Testis (tissue), 3 donors: ENCODE measurements around the gene XYLB. TPM values are rescaled to one million over a fixed set of nuclear protein-coding genes. Genes with fewer than 3 reads are reported as not detected.

Experiments
- DNase-seq: peaks from one replicate; pipeline ENCODE4 v3.0.0-alpha.2; 2019
- H3K27ac ChIP-seq, 2 donors: fragments of 200-600 bp; sonication (generic); one replicate each; pipeline ENCODE4 v1.5.1; 2019
- H3K27me3 ChIP-seq: fragments of 200-600 bp; sonication (generic); one replicate; pipeline ENCODE4 v1.5.1; 2019
- H3K36me3 ChIP-seq: fragments of 200-600 bp; sonication (generic); one replicate; pipeline ENCODE4 v1.5.1; 2017; ENCODE audit warnings: low read depth; ENCODE audit errors: missing control alignments
- H3K4me1 ChIP-seq: fragments of 200-600 bp; sonication (generic); one replicate; pipeline ENCODE4 v1.5.1; 2019
- H3K4me3 ChIP-seq, 2 donors: fragments of 200-600 bp; sonication (generic); one replicate each; pipeline ENCODE4 v1.5.1; 2017 to 2019
- H3K9me3 ChIP-seq: fragments of 200-600 bp; sonication (generic); one replicate; pipeline ENCODE4 v1.5.1; 2017
- POLR2A ChIP-seq: fragments of 450-650 bp; IDR thresholded peaks from one replicate; pipeline ENCODE4 v1.6.1; 2017; ENCODE audit warnings: antibody characterized with exemption, mild to moderate bottlenecking, moderate library complexity
- WGBS, 2 donors: methylation state at CpG; one replicate each; pipeline ENCODE4 v1.1.5; 2018; 5-methylcytosine and 5-hydroxymethylcytosine counted together
- intact Hi-C: fragments of 100-400 bp; cut with DNase I; formaldehyde crosslinking; loops from one replicate; pipeline ENCODE4 v1.15.1; 2023; ENCODE audit warnings: low total_unique reads
- polyA plus RNA-seq: library from polyadenylated mRNA; stranded (reverse); fragments of 350-450 nt; fragmentation: Illumina TruSeq; extraction: RNeasy Lipid Tissue Mini Kit (QIAGEN cat#74804); gene quantifications from one replicate; pipeline ENCODE4 v1.2.3, GENCODE V29; 2014; ENCODE audit warnings: low read depth, low replicate concordance; ENCODE audit not compliant: insufficient read depth
- total RNA-seq, 2 donors: library from RNA; depleted of rRNA; stranded (reverse); fragments of >200 nt; gene quantifications; one replicate each; pipeline ENCODE4 v1.2.3, GENCODE V29; 2016
- TF ChIP-seq, protein P1 (sequence below), 3 experiments: fragments of 450-650 bp in 2 of 3; fragments of 200-600 bp in 1 of 3; sonication (generic) in 1 of 3; IDR thresholded peaks; one replicate each; pipeline ENCODE4 v1.5.1; 2016 to 2019; ENCODE audit warnings: antibody characterized with exemption in 3 of 3, mild to moderate bottlenecking in 2 of 3, moderate library complexity in 1 of 3

The XYLB gene
- total and polyA plus RNA-seq, 3 donors from 2014 or later, result 1.7 to 12.4 (median 5.9) TPM

DNA sequence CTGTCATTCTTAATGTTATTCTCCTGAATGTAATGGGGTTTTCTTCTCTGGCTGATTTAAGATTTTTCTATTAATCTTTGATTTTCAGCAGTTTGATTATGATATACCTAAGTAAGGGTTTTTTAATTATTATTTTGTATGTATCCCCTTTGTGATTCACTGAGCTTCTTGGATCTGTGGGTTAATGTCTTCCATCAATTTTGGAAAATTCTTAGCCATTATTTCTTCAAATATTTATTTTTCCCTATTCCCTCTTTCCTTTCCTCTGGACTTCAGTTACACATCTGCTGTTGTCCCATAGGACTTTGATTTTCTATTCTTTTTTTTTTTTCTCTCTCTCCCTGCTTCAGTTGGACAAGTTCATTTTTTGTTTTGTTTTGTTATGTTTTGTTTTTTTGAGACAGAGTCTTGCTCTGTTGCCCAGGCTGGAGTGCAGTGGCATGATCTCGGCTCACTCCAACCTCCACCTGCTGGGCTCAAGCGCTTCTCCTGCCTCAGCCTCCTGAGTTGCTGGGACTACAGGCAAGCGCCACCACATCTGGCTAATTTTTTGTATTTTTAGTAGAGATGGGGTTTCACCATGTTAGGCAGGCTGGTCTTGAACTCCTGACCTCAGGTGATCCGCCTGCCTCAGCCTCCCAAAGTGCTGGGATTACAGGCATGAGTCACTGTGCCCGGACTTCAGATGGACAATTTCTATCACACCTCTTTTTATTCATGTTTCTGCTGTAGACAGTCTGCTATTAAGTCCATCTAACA lies 40.6 kb downstream of the XYLB start:
- Histone ChIP-seq H3K27ac (no peak overlapping the region), H3K27me3 (no peaks in the 10 kb centered on the region), H3K9me3 (no peaks in the 10 kb centered on the region), H3K4me1 (no peaks in the 10 kb centered on the region), H3K36me3 (no peaks in the 10 kb centered on the region), H3K4me3 (no peak overlapping the region)
- 95 to 98% methylated on average over 5 of the region's 5 CpGs for WGBS, 2 donors
- DNase-seq, result no peak
- no peak for TF ChIP-seq POLR2A
- TF ChIP-seq, protein P1, sequence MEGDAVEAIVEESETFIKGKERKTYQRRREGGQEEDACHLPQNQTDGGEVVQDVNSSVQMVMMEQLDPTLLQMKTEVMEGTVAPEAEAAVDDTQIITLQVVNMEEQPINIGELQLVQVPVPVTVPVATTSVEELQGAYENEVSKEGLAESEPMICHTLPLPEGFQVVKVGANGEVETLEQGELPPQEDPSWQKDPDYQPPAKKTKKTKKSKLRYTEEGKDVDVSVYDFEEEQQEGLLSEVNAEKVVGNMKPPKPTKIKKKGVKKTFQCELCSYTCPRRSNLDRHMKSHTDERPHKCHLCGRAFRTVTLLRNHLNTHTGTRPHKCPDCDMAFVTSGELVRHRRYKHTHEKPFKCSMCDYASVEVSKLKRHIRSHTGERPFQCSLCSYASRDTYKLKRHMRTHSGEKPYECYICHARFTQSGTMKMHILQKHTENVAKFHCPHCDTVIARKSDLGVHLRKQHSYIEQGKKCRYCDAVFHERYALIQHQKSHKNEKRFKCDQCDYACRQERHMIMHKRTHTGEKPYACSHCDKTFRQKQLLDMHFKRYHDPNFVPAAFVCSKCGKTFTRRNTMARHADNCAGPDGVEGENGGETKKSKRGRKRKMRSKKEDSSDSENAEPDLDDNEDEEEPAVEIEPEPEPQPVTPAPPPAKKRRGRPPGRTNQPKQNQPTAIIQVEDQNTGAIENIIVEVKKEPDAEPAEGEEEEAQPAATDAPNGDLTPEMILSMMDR (IDR thresholded peaks at IDR 0.05), result no peak
- intact Hi-C loops, result no loop called here

DNA sequence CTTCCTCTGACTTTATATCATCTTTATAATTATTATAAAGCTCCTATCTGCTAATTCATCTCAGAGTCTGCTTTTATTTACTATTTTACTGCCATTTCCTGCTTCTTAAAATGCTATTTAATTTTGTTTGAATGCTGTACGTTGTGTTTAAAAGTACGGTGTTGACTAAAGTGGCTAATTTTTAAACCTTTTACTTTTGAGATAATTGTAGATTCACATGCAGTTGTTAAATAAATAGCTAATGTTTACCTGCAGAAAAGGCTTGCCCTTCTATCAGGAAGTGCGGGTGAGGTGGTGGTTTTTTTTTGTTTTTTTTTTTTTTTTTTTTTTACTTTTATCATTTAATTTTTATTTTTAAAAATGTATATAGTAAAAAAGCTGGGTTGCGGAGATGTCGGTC lies 41.3 kb downstream of the XYLB start:
- H3K36me3 ChIP-seq, result no peaks in the 10 kb centered on the region

DNA sequence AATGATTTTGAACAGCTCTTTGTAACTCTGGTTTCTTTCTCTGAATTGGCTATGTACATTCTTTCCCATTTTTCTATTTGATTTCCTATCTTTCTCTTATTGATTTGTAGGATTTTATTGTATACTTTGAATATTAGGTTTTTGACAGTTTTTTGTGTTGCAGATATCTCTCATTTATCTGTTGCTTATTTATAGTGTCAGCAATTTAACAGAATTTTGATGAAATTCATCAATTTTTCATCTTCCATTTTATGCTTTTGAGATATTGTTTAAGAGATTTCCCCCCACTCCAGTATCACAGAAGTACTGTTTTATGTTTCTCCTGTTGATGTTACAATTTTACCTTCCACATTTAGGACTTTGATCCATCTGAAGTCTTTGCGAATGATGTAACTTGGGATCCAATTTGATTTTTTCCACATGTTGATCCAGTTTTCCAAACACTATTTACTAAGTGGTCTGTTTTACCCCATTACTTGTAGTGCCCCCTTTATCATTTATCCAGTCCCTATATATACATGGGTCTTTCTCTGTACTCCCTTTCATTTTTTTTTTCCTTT lies 46.1 kb downstream of the XYLB start:
- Histone ChIP-seq H3K9me3 (no peaks in the 10 kb centered on the region), H3K4me1 (no peaks in the 10 kb centered on the region), H3K27me3 (no peaks in the 10 kb centered on the region), H3K36me3 (no peaks in the 10 kb centered on the region), H3K27ac (no peak overlapping the region), H3K4me3 (no peak overlapping the region)
- WGBS, 2 donors, result 94 to 97% methylated on average over 1 of the region's 1 CpG
- TF ChIP-seq POLR2A, result no peak
- TF ChIP-seq, protein P1 (IDR thresholded peaks at IDR 0.05), result no peak
- intact Hi-C loops, result no loop called here
- no peak for DNase-seq

More for the DNA sequence above, 41.3 kb downstream of the XYLB start:
- no peak for TF ChIP-seq POLR2A
- TF ChIP-seq, protein P1 (IDR thresholded peaks at IDR 0.05), result no peak
- no peaks in the 10 kb centered on the region for H3K9me3 ChIP-seq
- H3K4me1 ChIP-seq, result no peaks in the 10 kb centered on the region
- intact Hi-C loops, result no loop called here
- no peak overlapping the region for H3K4me3 ChIP-seq
- DNase-seq, result no peak
- no peaks in the 10 kb centered on the region for H3K27me3 ChIP-seq
- H3K27ac ChIP-seq, result no peak overlapping the region
- WGBS, 2 donors, result 91 to 98% methylated on average over 5 of the region's 5 CpGs

GRCh38 chr3:38396239-38396638 lies 49.7 kb downstream of the XYLB start:
- H3K9me3 ChIP-seq, result no peaks in the 10 kb centered on the region
- H3K4me1 ChIP-seq, result no peaks in the 10 kb centered on the region
- DNase-seq, result no peak
- 90 to 100% methylated on average over 2 of the region's 2 CpGs for WGBS, 2 donors
- no peak for TF ChIP-seq POLR2A
- TF ChIP-seq, protein P1 (IDR thresholded peaks at IDR 0.05), result no peak
- H3K27ac ChIP-seq, result no peak overlapping the region
- no peaks in the 10 kb centered on the region for H3K27me3 ChIP-seq
- H3K36me3 ChIP-seq, result no peaks in the 10 kb centered on the region
- intact Hi-C loops, result no loop called here
- H3K4me3 ChIP-seq, result no peak overlapping the region

DNA sequence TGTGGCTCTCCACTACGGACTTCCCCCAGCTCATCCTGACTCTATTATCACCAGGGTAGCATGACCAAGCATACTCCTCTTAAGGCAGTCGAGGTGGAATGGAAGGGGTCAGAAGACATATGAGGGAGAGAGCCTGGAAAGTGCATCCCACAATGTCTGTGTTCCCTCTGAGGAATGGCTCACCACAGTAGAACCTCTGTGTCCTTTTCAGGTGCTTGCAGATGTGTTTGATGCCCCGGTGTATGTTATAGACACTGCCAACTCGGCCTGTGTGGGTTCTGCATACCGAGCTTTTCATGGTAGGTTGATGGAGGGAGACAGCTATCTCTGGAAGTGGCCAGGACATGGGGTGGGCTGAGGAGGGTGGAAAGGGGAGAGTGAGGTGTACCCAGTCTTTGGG lies 50.3 kb downstream of the XYLB start:
- Histone ChIP-seq H3K36me3 (no peaks in the 10 kb centered on the region), H3K27me3 (no peaks in the 10 kb centered on the region), H3K9me3 (no peaks in the 10 kb centered on the region), H3K4me1 (no peaks in the 10 kb centered on the region), H3K4me3 (no peak overlapping the region), H3K27ac (no peak overlapping the region)
- TF ChIP-seq, protein P1 (IDR thresholded peaks at IDR 0.05), result no peak
- TF ChIP-seq POLR2A, result no peak
- WGBS, 2 donors, result 85 to 98% methylated on average over 3 to 5 of the region's 5 CpGs
- intact Hi-C loops, result no loop called here
- DNase-seq, result no peak
